Mesenchymal stem cell (in vitro differentiated cells and primary cell): Measurements from ENCODE around the gene PDE4B.

ENCODE experiments used
- DNase-seq: peaks from one replicate; pipeline ENCODE4 v3.0.0-alpha.2; 2013
- H2AFZ ChIP-seq: one replicate; pipeline ENCODE4 v1.6.1; 2013; ENCODE audit warnings: low read depth, mild to moderate bottlenecking, control low read depth, inconsistent platforms, low read length, moderate library complexity
- H2AK5ac ChIP-seq: 2 replicates; pipeline ENCODE4 v1.6.1; 2013; ENCODE audit warnings: low read length, moderate library complexity, mild to moderate bottlenecking, inconsistent platforms; ENCODE audit not compliant: severe bottlenecking
- H2BK120ac ChIP-seq: one replicate; pipeline ENCODE4 v1.6.1; 2013; ENCODE audit warnings: low read depth, mild to moderate bottlenecking, inconsistent platforms, low read length, moderate library complexity
- H2BK12ac ChIP-seq, 2 experiments: one replicate each; pipeline ENCODE4 v1.6.1; 2013; ENCODE audit warnings: inconsistent platforms in 2 of 2, low read length in 2 of 2, mild to moderate bottlenecking in 2 of 2, moderate library complexity in 2 of 2, control low read depth in 1 of 2
- H2BK15ac ChIP-seq: one replicate; pipeline ENCODE4 v1.6.1; 2013; ENCODE audit warnings: mild to moderate bottlenecking, low read depth, inconsistent platforms; ENCODE audit not compliant: poor library complexity, severe bottlenecking
- H2BK5ac ChIP-seq: 2 replicates; pipeline ENCODE4 v1.6.1; 2013; ENCODE audit warnings: low read depth, mild to moderate bottlenecking, low read length, control low read depth, inconsistent platforms; ENCODE audit not compliant: poor library complexity, severe bottlenecking
- H3K14ac ChIP-seq, 2 experiments: one replicate each; pipeline ENCODE4 v1.6.1; 2013; ENCODE audit warnings: inconsistent platforms in 2 of 2, low read length in 2 of 2, control low read depth in 1 of 2, mild to moderate bottlenecking in 1 of 2, moderate library complexity in 1 of 2
- H3K18ac ChIP-seq, 2 experiments: one replicate each; pipeline ENCODE4 v1.6.1; 2013; ENCODE audit warnings: inconsistent platforms in 2 of 2, low read length in 2 of 2, control low read depth in 1 of 2, low read depth in 1 of 2, mild to moderate bottlenecking in 1 of 2
- H3K23ac ChIP-seq, 2 experiments: one replicate each; pipeline ENCODE4 v1.6.1; 2013; ENCODE audit warnings: inconsistent platforms in 2 of 2, low read length in 2 of 2, mild to moderate bottlenecking in 2 of 2, moderate library complexity in 2 of 2, control low read depth in 1 of 2
- H3K27ac ChIP-seq: 2 replicates; pipeline ENCODE4 v1.5.1; 2013; ENCODE audit warnings: mild to moderate bottlenecking, moderate library complexity, low read length, control low read depth, inconsistent platforms; ENCODE audit not compliant: poor library complexity, severe bottlenecking
- H3K27me3 ChIP-seq, 2 experiments: 2 replicates each; pipeline versions ENCODE4 v1.6.1 to v1.7.0; 2013; ENCODE audit warnings: low read length in 2 of 2, mild to moderate bottlenecking in 2 of 2, moderate library complexity in 2 of 2, control low read depth in 1 of 2, inconsistent platforms in 1 of 2; ENCODE audit not compliant: control insufficient read depth in 1 of 2, insufficient read depth in 1 of 2
- H3K36me3 ChIP-seq, 2 experiments: 2 replicates each; pipeline versions ENCODE4 v1.6.1 to v1.7.0; 2013; ENCODE audit warnings: low read length in 2 of 2, control low read depth in 1 of 2, inconsistent platforms in 1 of 2, low read depth in 1 of 2, mild to moderate bottlenecking in 1 of 2; ENCODE audit not compliant: insufficient read depth in 2 of 2, control insufficient read depth in 1 of 2
- H3K4ac ChIP-seq, 2 experiments: one replicate each; pipeline ENCODE4 v1.6.1; 2013; ENCODE audit warnings: inconsistent platforms in 2 of 2, low read length in 2 of 2, mild to moderate bottlenecking in 2 of 2, moderate library complexity in 2 of 2, control low read depth in 1 of 2, low read depth in 1 of 2
- H3K4me1 ChIP-seq: 2 replicates; pipeline ENCODE4 v1.6.1; 2013; ENCODE audit warnings: low read depth, low read length, control low read depth; ENCODE audit not compliant: control insufficient read depth, insufficient read depth
- H3K4me2 ChIP-seq: 2 replicates; pipeline ENCODE4 v1.6.1; 2013; ENCODE audit warnings: low read length, mild to moderate bottlenecking, inconsistent platforms; ENCODE audit not compliant: poor library complexity, severe bottlenecking
- H3K4me3 ChIP-seq, 2 experiments: 2 replicates each; pipeline versions ENCODE4 v1.5.1 to v1.7.0; 2013; ENCODE audit warnings: low read length in 2 of 2, mild to moderate bottlenecking in 2 of 2, control low read depth in 1 of 2, low read depth in 1 of 2; ENCODE audit not compliant: insufficient read depth in 1 of 2
- H3K79me1 ChIP-seq: replicated peaks from 2 replicates; pipeline ENCODE4 v1.6.1; 2013; ENCODE audit warnings: mild to moderate bottlenecking, control low read depth, low read length, inconsistent platforms; ENCODE audit not compliant: poor library complexity, severe bottlenecking
- H3K9ac ChIP-seq: 2 replicates; pipeline ENCODE4 v1.7.0; 2013; ENCODE audit warnings: mild to moderate bottlenecking, low read length, moderate library complexity
- H3K9me3 ChIP-seq: 2 replicates; pipeline ENCODE4 v1.7.0; 2013; ENCODE audit warnings: mild to moderate bottlenecking, low read length; ENCODE audit not compliant: control insufficient read depth
- H4K8ac ChIP-seq: one replicate; pipeline ENCODE4 v1.6.1; 2013; ENCODE audit warnings: inconsistent platforms, mild to moderate bottlenecking, low read length, moderate library complexity
- H4K91ac ChIP-seq: one replicate; pipeline ENCODE4 v1.6.1; 2013; ENCODE audit warnings: mild to moderate bottlenecking, low read length, inconsistent platforms
- WGBS: methylation state at CpG from one replicate; pipeline ENCODE4 v1.1.7; 2013; ENCODE audit warnings: mixed read lengths; 5-methylcytosine and 5-hydroxymethylcytosine counted together

The PDE4B gene

DNA sequence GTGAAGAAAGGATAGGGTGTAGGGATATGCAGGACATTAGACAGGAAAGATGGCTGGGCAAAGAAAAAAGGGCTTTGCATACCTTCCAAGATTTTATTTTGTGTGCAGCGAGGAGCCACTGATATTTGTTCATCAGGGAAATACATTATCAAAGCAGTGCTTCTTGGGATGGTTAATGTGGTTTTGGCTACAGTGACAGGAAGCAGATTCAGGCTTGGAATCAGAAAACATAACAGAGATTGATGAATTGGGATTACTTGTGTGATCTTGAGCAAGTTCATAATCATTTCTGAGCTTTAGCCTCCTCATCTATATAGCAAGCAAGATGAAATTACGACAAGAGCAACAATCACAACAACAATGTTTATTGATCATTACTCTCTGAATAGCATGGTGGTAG, 492.1 kb downstream of the PDE4B start:
- no peak overlapping the region for H4K8ac ChIP-seq
- 97% methylated on average over 1 of the region's 2 CpGs for WGBS
- no peaks in the 10 kb centered on the region for H3K79me1 ChIP-seq

DNA sequence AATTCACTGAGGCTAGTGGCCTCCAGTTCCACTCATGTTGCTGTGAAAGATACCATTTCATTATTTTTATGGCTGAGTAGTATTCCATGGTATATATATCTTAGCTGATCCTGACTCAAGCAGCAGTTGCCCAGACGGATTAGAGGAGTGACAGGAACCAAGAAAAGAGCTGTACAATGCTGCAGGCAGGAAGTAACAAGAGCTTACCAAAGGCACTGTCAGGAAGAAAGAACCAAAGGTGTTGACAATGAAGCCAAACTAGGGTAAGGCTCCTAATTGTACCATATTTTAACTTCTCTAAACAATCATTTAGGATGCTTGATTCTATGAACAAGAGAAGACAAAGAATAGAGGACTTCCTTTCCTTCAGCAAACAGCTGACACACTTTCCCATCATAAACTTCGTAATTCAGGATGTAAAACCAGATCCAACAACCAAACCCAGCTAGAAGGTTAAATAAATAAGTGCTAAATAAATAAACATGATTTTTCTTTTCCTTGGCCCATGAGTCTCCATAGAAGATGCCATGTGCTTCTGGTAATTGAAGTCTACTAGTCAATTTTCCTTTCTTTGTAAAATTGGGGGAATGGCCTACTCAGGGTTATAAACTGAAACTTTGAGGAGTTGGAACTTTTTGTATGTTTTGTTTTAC, 493.0 kb downstream of the PDE4B start:
- no peak overlapping the region for H3K14ac ChIP-seq
- H3K27me3 ChIP-seq, result no peaks in the 10 kb centered on the region
- H3K4me3 ChIP-seq, result no peak overlapping the region
- H3K23ac ChIP-seq, result no peak overlapping the region
- no peak overlapping the region for H2AK5ac ChIP-seq
- H3K4me1 ChIP-seq, result no peaks in the 10 kb centered on the region
- no peak overlapping the region for H3K18ac ChIP-seq
- DNase-seq, result peak; percentile 22
- H3K9ac ChIP-seq, result no peak overlapping the region
- no peaks in the 10 kb centered on the region for H3K79me1 ChIP-seq
- H2BK5ac ChIP-seq, result no peak overlapping the region
- no peak overlapping the region for H4K91ac ChIP-seq
- no peak overlapping the region for H3K4ac ChIP-seq
- no peak overlapping the region for H2BK15ac ChIP-seq
- H2BK120ac ChIP-seq, result no peak overlapping the region
- no peak overlapping the region for H2AFZ ChIP-seq
- 50% methylated on average over 1 of the region's 2 CpGs for WGBS
- H2BK12ac ChIP-seq, result no peak overlapping the region
- H3K36me3 ChIP-seq, result no peaks in the 10 kb centered on the region
- no peaks in the 10 kb centered on the region for H3K9me3 ChIP-seq
- no peak overlapping the region for H4K8ac ChIP-seq
- H3K4me2 ChIP-seq, result no peak overlapping the region
- H3K27ac ChIP-seq, result no peak overlapping the region

More for the DNA sequence above, 492.1 kb downstream of the PDE4B start:
- Histone ChIP-seq H3K27ac (no peak overlapping the region), H3K18ac (no peak overlapping the region), H3K14ac (no peak overlapping the region), H3K4ac (no peak overlapping the region), H2BK5ac (no peak overlapping the region), H2AK5ac (no peak overlapping the region), H2BK120ac (no peak overlapping the region), H3K9me3 (no peaks in the 10 kb centered on the region), H3K23ac (no peak overlapping the region), H3K4me3 (no peak overlapping the region), H3K36me3 (no peaks in the 10 kb centered on the region), H2BK12ac (no peak overlapping the region), H2AFZ (no peak overlapping the region), H3K9ac (no peak overlapping the region), H2BK15ac (no peak overlapping the region), H3K4me1 (no peaks in the 10 kb centered on the region), H3K4me2 (no peak overlapping the region), H4K91ac (no peak overlapping the region), H3K27me3 (no peaks in the 10 kb centered on the region)
- no peak for DNase-seq

DNA sequence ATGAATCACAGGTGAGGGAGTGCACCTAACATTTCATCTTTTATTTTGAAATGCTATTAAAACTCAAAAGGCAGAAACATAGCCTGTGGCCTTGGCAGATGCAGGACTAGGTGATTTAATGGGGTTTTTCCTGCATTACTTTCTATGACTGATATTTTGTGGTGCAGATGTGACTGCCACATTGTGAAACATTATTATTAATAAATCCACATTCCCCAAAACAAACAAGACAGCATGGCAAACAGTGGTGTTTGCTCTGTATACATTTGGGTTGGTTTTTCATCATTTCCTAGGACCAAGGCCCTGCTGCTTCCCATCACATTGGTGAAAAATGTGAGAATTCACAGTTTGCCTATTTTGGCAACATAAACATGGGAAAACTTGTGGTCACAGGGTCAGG, 493.6 kb downstream of the PDE4B start:
- H3K9ac ChIP-seq, result no peak overlapping the region
- H3K18ac ChIP-seq, result no peak overlapping the region
- H3K4me1 ChIP-seq, result no peaks in the 10 kb centered on the region
- no peak overlapping the region for H2BK5ac ChIP-seq
- no peak overlapping the region for H3K4ac ChIP-seq
- no peak overlapping the region for H3K4me2 ChIP-seq
- H3K9me3 ChIP-seq, result no peaks in the 10 kb centered on the region
- no peak overlapping the region for H3K4me3 ChIP-seq
- H4K91ac ChIP-seq, result no peak overlapping the region
- no peak overlapping the region for H2BK15ac ChIP-seq
- no peak overlapping the region for H2BK120ac ChIP-seq
- H3K14ac ChIP-seq, result no peak overlapping the region
- H4K8ac ChIP-seq, result no peak overlapping the region
- no peaks in the 10 kb centered on the region for H3K79me1 ChIP-seq
- no peaks in the 10 kb centered on the region for H3K36me3 ChIP-seq
- H2AK5ac ChIP-seq, result no peak overlapping the region
- H3K27me3 ChIP-seq, result no peaks in the 10 kb centered on the region
- no peak overlapping the region for H3K23ac ChIP-seq
- no peak overlapping the region for H3K27ac ChIP-seq
- peak; percentile 65 for DNase-seq
- H2BK12ac ChIP-seq, result no peak overlapping the region
- H2AFZ ChIP-seq, result no peak overlapping the region

DNA sequence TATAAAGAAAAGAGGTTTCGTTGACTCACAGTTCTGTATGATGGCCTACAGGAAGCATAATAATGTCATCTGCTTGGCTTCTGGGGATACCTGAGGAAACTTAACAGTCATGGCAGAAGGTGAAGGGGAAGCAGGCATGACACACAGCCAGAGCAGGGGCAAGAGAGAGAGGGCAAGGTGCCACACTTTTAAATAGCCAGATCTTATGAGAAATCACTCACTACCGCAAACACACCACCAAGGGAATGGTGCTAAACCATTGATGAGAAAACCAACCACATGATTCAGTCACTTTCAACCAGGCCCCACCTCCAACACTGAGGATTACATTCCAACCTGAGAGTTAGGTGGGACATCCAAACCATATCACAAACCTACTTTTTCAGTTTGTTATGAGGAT, 495.4 kb downstream of the PDE4B start:
- Histone ChIP-seq H3K9me3 (no peaks in the 10 kb centered on the region), H3K4me3 (no peak overlapping the region), H2AK5ac (no peak overlapping the region), H2BK12ac (no peak overlapping the region), H2BK120ac (no peak overlapping the region), H4K91ac (no peak overlapping the region), H3K36me3 (no peaks in the 10 kb centered on the region), H2AFZ (no peak overlapping the region), H2BK5ac (no peak overlapping the region), H3K79me1 (no peaks in the 10 kb centered on the region), H3K27me3 (no peaks in the 10 kb centered on the region), H3K4me2 (no peak overlapping the region), H3K4ac (no peak overlapping the region), H3K18ac (peak overlapping the region in 1 of 2 experiments; percentile 18), H4K8ac (no peak overlapping the region), H3K9ac (no peak overlapping the region), H3K4me1 (no peaks in the 10 kb centered on the region), H3K23ac (no peak overlapping the region), H3K14ac (no peak overlapping the region), H3K27ac (no peak overlapping the region), H2BK15ac (no peak overlapping the region)
- no peak for DNase-seq
- WGBS, result 66% methylated on average over 2 of the region's 2 CpGs
